A549 (cell line): ENCODE results near the gene ZYG11B. TPM values are rescaled to one million over a fixed set of nuclear protein-coding genes. Genes with fewer than 3 reads are reported as not detected.
"Not testable (repeated sequence)": the region's sequence is repeated elsewhere in the genome, so short reads cannot be mapped to it uniquely, and the experiment has no call there.

Source experiments
- ATAC-seq, 2 experiments: fragments of 200-7000 bp in 1 of 2; fragments of >200 bp in 1 of 2; cut with Nextera tagmentation in 1 of 2; cut with Tn5 transposase in 1 of 2; 3 replicates each; pipeline versions ENCODE4 v1.8.0 to v1.9.1; 2018 to 2020; ENCODE audit warnings: mild to moderate bottlenecking in 1 of 2, moderate library complexity in 1 of 2
- CTCF ChIA-PET: fragments of 300-600 bp; sonication (Branson Sonifier 250); formaldehyde crosslinking; extraction: SDS; loops from one replicate; lab custom pipeline; 2021; ENCODE audit warnings: antibody characterized with exemption, inconsistent platforms; lab: Yijun Ruan, JAX
- POLR2A ChIA-PET: fragments of 350-600 bp; formaldehyde crosslinking; extraction: SDS; loops from one replicate; lab custom pipeline; 2021; ENCODE audit warnings: antibody characterized with exemption, inconsistent platforms; lab: Yijun Ruan, JAX
- DNase-seq, 2 experiments: peaks; one replicate each; pipeline versions ENCODE4 v3.0.0 to v3.0.0-alpha.2; 2011 to 2016; ENCODE audit warnings: low read depth in 1 of 2, low spot score in 1 of 2
- FAIRE-seq: peaks from 2 replicates; lab custom pipeline; 2011; peaks lifted over from hg19 to GRCh38; lab: Jason Lieb, UNC
- H3K27ac ChIP-seq, 2 experiments: fragments of >200 bp; sonication (Bioruptor Twin); formaldehyde crosslinking; 3 replicates each; pipeline ENCODE4 v1.5.1; 2016 to 2017
- H3K4me1 ChIP-seq: fragments of >200 bp; sonication (Bioruptor Twin); formaldehyde crosslinking; 3 replicates; pipeline ENCODE4 v1.6.1; 2016
- H3K4me2 ChIP-seq: fragments of >200 bp; sonication (Bioruptor Twin); formaldehyde crosslinking; 3 replicates; pipeline ENCODE4 v1.6.1; 2016
- H3K4me3 ChIP-seq: fragments of >200 bp; sonication (Bioruptor Twin); formaldehyde crosslinking; 3 replicates; pipeline ENCODE4 v1.5.1; 2016
- H3K9me3 ChIP-seq: fragments of >200 bp; sonication (Bioruptor Twin); formaldehyde crosslinking; 3 replicates; pipeline ENCODE4 v1.6.1; 2016
- BHLHE40 ChIP-seq: IDR thresholded peaks from 2 replicates; pipeline ENCODE4 v1.6.1; 2012; ENCODE audit warnings: low read depth, low read length, inconsistent platforms
- EHMT2 ChIP-seq: fragments of 200-600 bp; sonication (generic); IDR thresholded peaks from 2 replicates; pipeline ENCODE4 v1.6.1; 2016; ENCODE audit warnings: antibody characterized with exemption, low read depth, mild to moderate bottlenecking, moderate library complexity
- EP300 ChIP-seq, 2 experiments: fragments of >200 bp; sonication (Bioruptor Twin); formaldehyde crosslinking; IDR thresholded peaks; 2 replicates in 1 of 2; 3 replicates in 1 of 2; pipeline ENCODE4 v1.6.1; 2016 to 2017
- FOSL2 ChIP-seq, 2 experiments: fragments of 450-650 bp in 1 of 2; fragments of >200 bp in 1 of 2; sonication (Bioruptor Twin) in 1 of 2; formaldehyde crosslinking; IDR thresholded peaks; 2 replicates each; pipeline versions ENCODE4 v1.5.0 to v1.6.1; 2016 to 2020; ENCODE audit warnings: mild to moderate bottlenecking in 1 of 2, moderate library complexity in 1 of 2
- GATA3 ChIP-seq: IDR thresholded peaks from 2 replicates; pipeline ENCODE4 v1.6.1; 2012; ENCODE audit warnings: borderline replicate concordance
- HEYL ChIP-seq: fragments of 250-450 bp; sonication (Bioruptor Pico); IDR thresholded peaks from 2 replicates; pipeline ENCODE4 v1.8.0; 2021; ENCODE audit warnings: mild to moderate bottlenecking, moderate library complexity
- HMGXB4 ChIP-seq: fragments of 250-450 bp; sonication (Bioruptor Pico); IDR thresholded peaks from 2 replicates; pipeline ENCODE4 v1.5.0; 2021; ENCODE audit warnings: mild to moderate bottlenecking, moderate library complexity, borderline replicate concordance
- HOXA7 ChIP-seq: fragments of 250-450 bp; sonication (Bioruptor Pico); IDR thresholded peaks from 2 replicates; pipeline ENCODE4 v1.5.0; 2020; ENCODE audit warnings: mild to moderate bottlenecking, moderate library complexity
- KDM1A ChIP-seq: fragments of 200-600 bp; sonication (generic); IDR thresholded peaks from 2 replicates; pipeline ENCODE4 v1.6.1; 2016; ENCODE audit warnings: low read depth, mild to moderate bottlenecking
- KDM5A ChIP-seq: fragments of 200-600 bp; sonication (generic); IDR thresholded peaks from 2 replicates; pipeline ENCODE4 v1.6.1; 2016; ENCODE audit warnings: antibody characterized with exemption, mild to moderate bottlenecking
- MYC ChIP-seq: IDR thresholded peaks from 2 replicates; pipeline ENCODE4 v1.6.1; 2012; ENCODE audit warnings: mild to moderate bottlenecking, inconsistent platforms, low read length, improper control_type of control experiment, borderline replicate concordance
- NFE2L2 ChIP-seq: fragments of 150-350 bp; conservative IDR thresholded peaks from 2 replicates; pipeline ENCODE4 v1.6.1; 2014; ENCODE audit warnings: low read length
- RAD21 ChIP-seq, 2 experiments: fragments of >200 bp in 1 of 2; sonication (Bioruptor Twin) in 1 of 2; formaldehyde crosslinking in 1 of 2; IDR thresholded peaks in 1 of 2; conservative IDR thresholded peaks in 1 of 2; 2 replicates in 1 of 2; 3 replicates in 1 of 2; pipeline ENCODE4 v1.6.1; 2012 to 2018; ENCODE audit warnings: inconsistent platforms in 1 of 2
- RCOR1 ChIP-seq: fragments of 150-350 bp; IDR thresholded peaks from 2 replicates; pipeline ENCODE4 v1.6.1; 2014; ENCODE audit warnings: antibody characterized with exemption, low read length, low read depth
- SMC3 ChIP-seq: fragments of >200 bp; sonication (Bioruptor Twin); formaldehyde crosslinking; IDR thresholded peaks from 3 replicates; pipeline ENCODE4 v1.6.1; 2018; ENCODE audit warnings: inconsistent platforms
- SREBF2 ChIP-seq: fragments of 450-650 bp; IDR thresholded peaks from 2 replicates; pipeline ENCODE4 v1.6.1; 2014; ENCODE audit warnings: mild to moderate bottlenecking, moderate library complexity
- TP53 ChIP-seq: fragments of 250-450 bp; sonication (Bioruptor Pico); IDR thresholded peaks from 2 replicates; pipeline ENCODE4 v1.5.0; 2021; ENCODE audit warnings: mild to moderate bottlenecking, moderate library complexity
- ZC3H11A ChIP-seq: fragments of 450-650 bp; IDR thresholded peaks from 2 replicates; pipeline ENCODE4 v1.6.1; 2014; ENCODE audit warnings: antibody characterized with exemption, mild to moderate bottlenecking
- ZFP36 ChIP-seq: fragments of 450-650 bp; IDR thresholded peaks from 2 replicates; pipeline ENCODE4 v1.6.1; 2014; ENCODE audit warnings: borderline replicate concordance; ENCODE audit not compliant: partially characterized antibody
- ZNF302 ChIP-seq: fragments of 250-450 bp; sonication (Bioruptor Pico); IDR thresholded peaks from 2 replicates; pipeline ENCODE4 v1.9.0; 2021; ENCODE audit warnings: inconsistent platforms, mild to moderate bottlenecking, moderate library complexity
- WGBS: methylation state at CpG from one replicate; pipeline ENCODE4 v1.1.6; 2017; ENCODE audit errors: missing lambda C conversion rate; 5-methylcytosine and 5-hydroxymethylcytosine counted together
- polyA plus RNA-seq, 4 experiments: library from polyadenylated mRNA; depleted of rRNA in 3 of 4; stranded (reverse); fragments of >200 nt; fragmentation: RNase III in 1 of 4; extraction: RNeasy Plus Mini Kit Qiagen cat#74134 plus additional on column Dnase treatment in 1 of 4; gene quantifications; 2 replicates in 3 of 4; 3 replicates in 1 of 4; pipeline ENCODE4 v1.2.3, GENCODE V29; 2011 to 2017
- TF ChIP-seq, protein P1 (sequence below): fragments of 150-350 bp; IDR thresholded peaks from 2 replicates; pipeline ENCODE4 v1.6.1; 2014; ENCODE audit warnings: low read depth, mild to moderate bottlenecking, low read length
- TF ChIP-seq, protein P2 (sequence below): IDR thresholded peaks from 2 replicates; pipeline ENCODE4 v1.6.1; 2012
- TF ChIP-seq, protein P3 (sequence below): fragments of 200-600 bp; sonication (generic); IDR thresholded peaks from 2 replicates; pipeline ENCODE4 v1.6.1; 2016; ENCODE audit warnings: antibody characterized with exemption, mild to moderate bottlenecking, moderate library complexity

ZYG11B gene
- polyA plus RNA-seq, 2 of the 4 experiments (the other 2 are of a cell fraction): 5.8 to 14.1 TPM

GRCh38 chr1:52795464-52795863 lies 69.2 kb downstream of the ZYG11B start:
- WGBS: 93% methylated on average over 3 of the region's 3 CpGs
- no peak for DNase-seq
- Histone ChIP-seq H3K4me3 (no peak overlapping the region), H3K4me2 (no peak overlapping the region)
- POLR2A ChIA-PET: no interaction called here
- CTCF ChIA-PET: no interaction called here
- TF ChIP-seq ZNF302: no peak
- TF ChIP-seq ZFP36: no peak
- TF ChIP-seq KDM1A: no peak
- no peak for TF ChIP-seq BHLHE40
- no peak for TF ChIP-seq GATA3
- TF ChIP-seq, all 56 proteins: peak for 0
- FAIRE-seq (no peak), ATAC-seq (no peak)
- H3K9me3 ChIP-seq: no peaks in the 10 kb centered on the region
- no peak overlapping the region for H3K27ac ChIP-seq
- no peaks in the 10 kb centered on the region for H3K4me1 ChIP-seq

- Histone ChIP-seq H3K4me2 (no peak overlapping the region), H3K4me1 (no peaks in the 10 kb centered on the region), H3K27ac (no peak overlapping the region), H3K4me3 (no peak overlapping the region), H3K9me3 (no peaks in the 10 kb centered on the region)
- TF ChIP-seq RCOR1: no peak
- TF ChIP-seq HOXA7 (CRISPR knock-in tag): no peak
- no peak for TF ChIP-seq SREBF2
- TF ChIP-seq, protein P1, sequence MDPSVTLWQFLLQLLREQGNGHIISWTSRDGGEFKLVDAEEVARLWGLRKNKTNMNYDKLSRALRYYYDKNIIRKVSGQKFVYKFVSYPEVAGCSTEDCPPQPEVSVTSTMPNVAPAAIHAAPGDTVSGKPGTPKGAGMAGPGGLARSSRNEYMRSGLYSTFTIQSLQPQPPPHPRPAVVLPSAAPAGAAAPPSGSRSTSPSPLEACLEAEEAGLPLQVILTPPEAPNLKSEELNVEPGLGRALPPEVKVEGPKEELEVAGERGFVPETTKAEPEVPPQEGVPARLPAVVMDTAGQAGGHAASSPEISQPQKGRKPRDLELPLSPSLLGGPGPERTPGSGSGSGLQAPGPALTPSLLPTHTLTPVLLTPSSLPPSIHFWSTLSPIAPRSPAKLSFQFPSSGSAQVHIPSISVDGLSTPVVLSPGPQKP: no peak
- no peak for TF ChIP-seq MYC
- TF ChIP-seq RAD21 (conservative IDR thresholded peaks at IDR 0.05 in 1 of 2, IDR thresholded peaks at IDR 0.05 in 1 of 2): no peak
- no peak for TF ChIP-seq TP53 (CRISPR knock-in tag)
- no peak for TF ChIP-seq ZNF302
- TF ChIP-seq NFE2L2: no peak
- no peak for TF ChIP-seq ZC3H11A
- no peak for TF ChIP-seq EP300 (IDR thresholded peaks at IDR 0.05)
- no peak for TF ChIP-seq HMGXB4 (CRISPR knock-in tag)
- DNase-seq (no peak), FAIRE-seq (no peak), ATAC-seq (no peak)
- POLR2A ChIA-PET: no interaction called here
- 96% methylated on average over 3 of the region's 3 CpGs for WGBS
- CTCF ChIA-PET: no interaction called here
Observed at GRCh38 chr1:52798331-52798730, 72.1 kb downstream of the ZYG11B start.

DNA sequence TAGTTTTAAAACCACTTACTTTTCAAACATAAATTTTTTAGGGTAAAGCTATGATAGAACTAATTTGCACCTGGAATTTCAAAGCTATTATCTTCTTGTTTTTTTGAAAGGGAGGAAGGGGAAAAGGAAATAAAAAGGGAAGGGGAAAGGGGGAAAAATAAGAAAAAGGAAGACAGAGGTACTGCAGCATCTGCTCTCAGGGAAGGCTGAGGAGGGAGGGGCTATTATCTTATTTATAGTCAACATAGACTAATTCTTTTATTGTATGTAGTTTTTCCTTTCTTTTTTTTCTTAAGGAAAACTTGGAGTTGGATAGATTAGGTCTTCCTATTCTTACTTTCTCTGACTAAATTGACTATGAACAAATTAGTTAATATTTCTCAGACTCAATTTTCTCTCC lies 74.8 kb downstream of the ZYG11B start:
- CTCF ChIA-PET: interaction anchor here (0.7 kb wide), 1 partner anchor 18 kb away, joined by 3 read pairs; no protein-coding TSS in a partner anchor
- H3K4me3 ChIP-seq: no peak overlapping the region
- H3K9me3 ChIP-seq: no peaks in the 10 kb centered on the region
- no peaks in the 10 kb centered on the region for H3K4me1 ChIP-seq
- DNase-seq (no peak), ATAC-seq (no peak), FAIRE-seq (no peak)
- no peak overlapping the region for H3K4me2 ChIP-seq
- no peak for TF ChIP-seq RCOR1
- TF ChIP-seq FOSL2 (IDR thresholded peaks at IDR 0.05): no peak
- TF ChIP-seq FOSL2 (CRISPR knock-in tag; IDR thresholded peaks at IDR 0.05): no peak
- TF ChIP-seq KDM5A: no peak
- no peak for TF ChIP-seq HEYL
- TF ChIP-seq, protein P2, sequence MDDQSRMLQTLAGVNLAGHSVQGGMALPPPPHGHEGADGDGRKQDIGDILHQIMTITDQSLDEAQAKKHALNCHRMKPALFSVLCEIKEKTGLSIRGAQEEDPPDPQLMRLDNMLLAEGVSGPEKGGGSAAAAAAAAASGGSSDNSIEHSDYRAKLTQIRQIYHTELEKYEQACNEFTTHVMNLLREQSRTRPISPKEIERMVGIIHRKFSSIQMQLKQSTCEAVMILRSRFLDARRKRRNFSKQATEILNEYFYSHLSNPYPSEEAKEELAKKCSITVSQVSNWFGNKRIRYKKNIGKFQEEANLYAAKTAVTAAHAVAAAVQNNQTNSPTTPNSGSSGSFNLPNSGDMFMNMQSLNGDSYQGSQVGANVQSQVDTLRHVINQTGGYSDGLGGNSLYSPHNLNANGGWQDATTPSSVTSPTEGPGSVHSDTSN: no peak
- no peak for TF ChIP-seq NFE2L2
- TF ChIP-seq EHMT2: no peak
- no peak for TF ChIP-seq GATA3
- TF ChIP-seq, protein P3, sequence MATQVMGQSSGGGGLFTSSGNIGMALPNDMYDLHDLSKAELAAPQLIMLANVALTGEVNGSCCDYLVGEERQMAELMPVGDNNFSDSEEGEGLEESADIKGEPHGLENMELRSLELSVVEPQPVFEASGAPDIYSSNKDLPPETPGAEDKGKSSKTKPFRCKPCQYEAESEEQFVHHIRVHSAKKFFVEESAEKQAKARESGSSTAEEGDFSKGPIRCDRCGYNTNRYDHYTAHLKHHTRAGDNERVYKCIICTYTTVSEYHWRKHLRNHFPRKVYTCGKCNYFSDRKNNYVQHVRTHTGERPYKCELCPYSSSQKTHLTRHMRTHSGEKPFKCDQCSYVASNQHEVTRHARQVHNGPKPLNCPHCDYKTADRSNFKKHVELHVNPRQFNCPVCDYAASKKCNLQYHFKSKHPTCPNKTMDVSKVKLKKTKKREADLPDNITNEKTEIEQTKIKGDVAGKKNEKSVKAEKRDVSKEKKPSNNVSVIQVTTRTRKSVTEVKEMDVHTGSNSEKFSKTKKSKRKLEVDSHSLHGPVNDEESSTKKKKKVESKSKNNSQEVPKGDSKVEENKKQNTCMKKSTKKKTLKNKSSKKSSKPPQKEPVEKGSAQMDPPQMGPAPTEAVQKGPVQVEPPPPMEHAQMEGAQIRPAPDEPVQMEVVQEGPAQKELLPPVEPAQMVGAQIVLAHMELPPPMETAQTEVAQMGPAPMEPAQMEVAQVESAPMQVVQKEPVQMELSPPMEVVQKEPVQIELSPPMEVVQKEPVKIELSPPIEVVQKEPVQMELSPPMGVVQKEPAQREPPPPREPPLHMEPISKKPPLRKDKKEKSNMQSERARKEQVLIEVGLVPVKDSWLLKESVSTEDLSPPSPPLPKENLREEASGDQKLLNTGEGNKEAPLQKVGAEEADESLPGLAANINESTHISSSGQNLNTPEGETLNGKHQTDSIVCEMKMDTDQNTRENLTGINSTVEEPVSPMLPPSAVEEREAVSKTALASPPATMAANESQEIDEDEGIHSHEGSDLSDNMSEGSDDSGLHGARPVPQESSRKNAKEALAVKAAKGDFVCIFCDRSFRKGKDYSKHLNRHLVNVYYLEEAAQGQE: no peak
- no peak for TF ChIP-seq ZFP36
- TF ChIP-seq SMC3: no peak
- TF ChIP-seq, all 56 proteins: peak for 0
- POLR2A ChIA-PET: no interaction called here
- no peak overlapping the region for H3K27ac ChIP-seq

DNA sequence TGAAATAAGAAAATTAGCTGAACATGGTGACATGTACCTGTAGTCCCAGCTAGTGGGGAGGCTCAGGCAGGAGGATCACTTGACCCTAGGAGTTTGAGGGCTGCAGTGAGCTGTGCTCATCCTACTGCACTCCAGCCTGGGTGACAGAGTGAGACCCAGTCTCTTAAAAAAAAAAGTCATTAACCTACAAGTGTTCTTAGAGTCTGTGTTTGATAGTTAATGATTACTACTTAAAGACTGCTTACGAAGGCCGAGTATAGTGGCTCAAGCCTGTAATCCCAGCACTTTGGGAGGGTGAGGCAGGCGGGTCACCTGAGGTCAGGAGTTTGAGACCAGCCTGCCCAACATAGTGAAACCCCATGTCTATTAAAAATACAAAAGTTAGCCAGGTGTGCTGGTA lies 77.8 kb downstream of the ZYG11B start:
- H3K4me1 ChIP-seq, CTCF ChIA-PET, H3K9me3 ChIP-seq, FAIRE-seq, POLR2A ChIA-PET, H3K4me2 ChIP-seq, H3K27ac ChIP-seq, DNase-seq, H3K4me3 ChIP-seq, ATAC-seq: not testable (repeated sequence)
- 91% methylated on average over 3 of the region's 3 CpGs for WGBS
